AG09309 (cell line): Measurements from ENCODE around the gene ANKIB1.
"Not testable (repeated sequence)": the region's sequence is repeated elsewhere in the genome, so short reads cannot be mapped to it uniquely, and the experiment has no call there.

Experiments
- DNase-seq: peaks from one replicate; pipeline ENCODE4 v3.0.0-alpha.2; 2010; ENCODE audit warnings: low read depth
- H3K4me3 ChIP-seq: 2 replicates; pipeline ENCODE4 v1.5.1; 2011; ENCODE audit warnings: mild to moderate bottlenecking, low read depth, low read length, moderate library complexity; ENCODE audit not compliant: control insufficient read depth
- CTCF ChIP-seq: IDR thresholded peaks from 2 replicates; pipeline ENCODE4 v1.5.1; 2011; ENCODE audit warnings: mild to moderate bottlenecking, low read depth, low read length, inconsistent platforms; ENCODE audit not compliant: insufficient read depth, control insufficient read depth; ENCODE audit errors: missing control alignments

ANKIB1 gene

GRCh38 chr7:92403760-92404074, 157.9 kb downstream of the ANKIB1 start:
- TF ChIP-seq CTCF = no peak
- no peak for DNase-seq
- H3K4me3 ChIP-seq = no peak overlapping the region

GRCh38 chr7:92404170-92404614, 158.4 kb downstream of the ANKIB1 start:
- no peak for TF ChIP-seq CTCF
- H3K4me3 ChIP-seq = no peak overlapping the region
- no peak for DNase-seq

- no peak for TF ChIP-seq CTCF
- H3K4me3 ChIP-seq = no peak overlapping the region
- no peak for DNase-seq
Measured at GRCh38 chr7:92409357-92409756, 163.6 kb downstream of the ANKIB1 start.

- DNase-seq, H3K4me3 ChIP-seq: not testable (repeated sequence)
Measured at GRCh38 chr7:92410162-92410561, 164.4 kb downstream of the ANKIB1 start.

- TF ChIP-seq CTCF = no peak
- DNase-seq = no peak
- H3K4me3 ChIP-seq = no peak overlapping the region
Measured at GRCh38 chr7:92412745-92413144, 167.0 kb downstream of the ANKIB1 start.

GRCh38 chr7:92413550-92413949, 167.8 kb downstream of the ANKIB1 start:
- no peak for DNase-seq
- no peak for TF ChIP-seq CTCF
- no peak overlapping the region for H3K4me3 ChIP-seq

GRCh38 chr7:92415225-92415624, 169.5 kb downstream of the ANKIB1 start:
- no peak overlapping the region for H3K4me3 ChIP-seq
- DNase-seq = no peak

More at GRCh38 chr7:92415225-92415624, 169.5 kb downstream of the ANKIB1 start:
- no peak for TF ChIP-seq CTCF
